Measurements from ENCODE around the gene SLC66A2. TPM values are rescaled to one million over a fixed set of nuclear protein-coding genes. Genes with fewer than 3 reads are reported as not detected.

SLC66A2 gene
- total and polyA plus RNA-seq, 2 of the 13 experiments (the other 11 are each of a cell fraction or from before 2014, with no cell fraction given) = 33.5 to 41.9 TPM

GRCh38 chr18:79988451-79989194 lies 37.2 kb upstream of the SLC66A2 start, which contains the start of gene TXNL4A (continued):
- TF ChIP-seq ZNF710 (CRISPR knock-in tag; IDR thresholded peaks at IDR 0.05; ENCODE audit: borderline replicate concordance) = peak; percentile 76; the same call in 1 of the 2 replicates
- TF ChIP-seq KDM6A (CRISPR knock-in tag; IDR thresholded peaks at IDR 0.05; ENCODE audit: low read depth) = no peak
- TF ChIP-seq RBM39 (IDR thresholded peaks at IDR 0.05; ENCODE audit: low read depth, low read length, poor library complexity, severe bottlenecking) = no peak
- no peak for TF ChIP-seq CTCF (CRISPR knock-in tag; IDR thresholded peaks at IDR 0.05)
- TF ChIP-seq ARID4A (CRISPR knock-in tag; IDR thresholded peaks at IDR 0.05; ENCODE audit: borderline replicate concordance) = peak; percentile 86; the same call in 1 of the 2 replicates
- TF ChIP-seq DMAP1 (CRISPR knock-in tag; IDR thresholded peaks at IDR 0.05) = peak; percentile 83
- TF ChIP-seq ASH2L (IDR thresholded peaks at IDR 0.05; ENCODE audit: insufficient read length, low read depth, low read length) = peak; percentile 61
- TF ChIP-seq EP300 (IDR thresholded peaks at IDR 0.05; ENCODE audit: low read depth in 2 of 2, low read length in 2 of 2) = no peak
- TF ChIP-seq EP300 (CRISPR knock-in tag; IDR thresholded peaks at IDR 0.05; ENCODE audit: borderline replicate concordance) = no peak
- TF ChIP-seq ZNF136 (CRISPR knock-in tag; IDR thresholded peaks at IDR 0.05; ENCODE audit: low read depth) = no peak
- TF ChIP-seq NONO (IDR thresholded peaks at IDR 0.05) = no peak
- peak; percentile 97 for TF ChIP-seq NONO (CRISPR knock-in tag; conservative IDR thresholded peaks at IDR 0.05)
- TF ChIP-seq HOXA9 (CRISPR knock-in tag; IDR thresholded peaks at IDR 0.05; ENCODE audit: borderline replicate concordance) = no peak
- TF ChIP-seq MTF1 (CRISPR knock-in tag; IDR thresholded peaks at IDR 0.05) = no peak
- 0 out of 2 replicates have a peak, but pooled peaks have one; percentile 43 for TF ChIP-seq NFYC (CRISPR knock-in tag; IDR thresholded peaks at IDR 0.05)
- no peak for TF ChIP-seq ZNF256 (CRISPR knock-in tag; conservative IDR thresholded peaks at IDR 0.05)
- no peak for TF ChIP-seq ARNT (IDR thresholded peaks at IDR 0.05)
- TF ChIP-seq ZNF230 (CRISPR knock-in tag; IDR thresholded peaks at IDR 0.05) = peak; percentile 82
- TF ChIP-seq ZNF3 (CRISPR knock-in tag; IDR thresholded peaks at IDR 0.05) = no peak
- TF ChIP-seq ZNF878 (CRISPR knock-in tag; IDR thresholded peaks at IDR 0.05) = no peak
- TF ChIP-seq TBL1XR1 (IDR thresholded peaks at IDR 0.05; ENCODE audit: borderline replicate concordance, low read length, partially characterized antibody) = no peak
